ENCODE data around the gene RNF208.

The RNF208 gene

GRCh38 chr9:137267933-137268355, 45.9 kb upstream of the RNF208 start:
- no peak overlapping the region for H3K27ac Mint-ChIP-seq
- H3K27me3 Mint-ChIP-seq (ENCODE audit: low read depth) = no peaks in the 10 kb centered on the region
- no peak for TF ChIP-seq CTCF (IDR thresholded peaks at IDR 0.05; ENCODE audit: unreplicated experiment in 3 of 3)
- no peak overlapping the region for H3K4me3 Mint-ChIP-seq
- H3K9me3 Mint-ChIP-seq = no peaks in the 10 kb centered on the region
- no peaks in the 10 kb centered on the region for H3K4me1 Mint-ChIP-seq
- H3K36me3 Mint-ChIP-seq (ENCODE audit: low read depth) = peaks cover 18% of the 10 kb centered on the region

- Mint-ChIP-seq H3K36me3 (ENCODE audit: low read depth) (peaks cover 20% of the 10 kb centered on the region), H3K4me3 (no peak overlapping the region), H3K4me1 (peaks cover 2% of the 10 kb centered on the region), H3K27ac (no peak overlapping the region), H3K9me3 (no peaks in the 10 kb centered on the region), H3K27me3 (ENCODE audit: low read depth) (no peaks in the 10 kb centered on the region)
- TF ChIP-seq CTCF (IDR thresholded peaks at IDR 0.05; ENCODE audit: unreplicated experiment in 3 of 3) = no peak
These were observed 44.8 kb upstream of the RNF208 start for GRCh38 chr9:137266585-137267453.

- peaks cover 25% of the 10 kb centered on the region for H3K36me3 Mint-ChIP-seq (ENCODE audit: low read depth)
- no peak for TF ChIP-seq CTCF (IDR thresholded peaks at IDR 0.05; ENCODE audit: unreplicated experiment in 3 of 3)
These were observed 44.1 kb upstream of the RNF208 start for GRCh38 chr9:137266162-137266527.

GRCh38 chr9:137265496-137266161, 43.6 kb upstream of the RNF208 start:
- Mint-ChIP-seq H3K4me3 (no peak overlapping the region), H3K9me3 (no peaks in the 10 kb centered on the region), H3K27me3 (ENCODE audit: low read depth) (no peaks in the 10 kb centered on the region)

More at GRCh38 chr9:137266162-137266527, 44.1 kb upstream of the RNF208 start:
- Mint-ChIP-seq H3K27ac (no peak overlapping the region), H3K4me3 (no peak overlapping the region), H3K4me1 (peaks cover 6% of the 10 kb centered on the region), H3K9me3 (no peaks in the 10 kb centered on the region), H3K27me3 (ENCODE audit: low read depth) (no peaks in the 10 kb centered on the region)

GRCh38 chr9:137264067-137264466, 42.0 kb upstream of the RNF208 start:
- Mint-ChIP-seq H3K27ac (no peak overlapping the region), H3K4me3 (no peak overlapping the region), H3K36me3 (ENCODE audit: low read depth) (peaks cover 19% of the 10 kb centered on the region), H3K9me3 (no peaks in the 10 kb centered on the region), H3K4me1 (peaks cover 6% of the 10 kb centered on the region), H3K27me3 (ENCODE audit: low read depth) (no peaks in the 10 kb centered on the region)
- no peak for TF ChIP-seq CTCF (IDR thresholded peaks at IDR 0.05; ENCODE audit: unreplicated experiment in 3 of 3)

More at GRCh38 chr9:137265496-137266161, 43.6 kb upstream of the RNF208 start:
- Mint-ChIP-seq H3K36me3 (ENCODE audit: low read depth) (peaks cover 25% of the 10 kb centered on the region), H3K27ac (no peak overlapping the region), H3K4me1 (peaks cover 6% of the 10 kb centered on the region)
- no peak for TF ChIP-seq CTCF (IDR thresholded peaks at IDR 0.05; ENCODE audit: unreplicated experiment in 3 of 3)

All from nephron (organoid).